Stimulated activated CD4-positive, alpha-beta T cell treated with anti-CD3 and anti-CD28 coated beads, Interleukin-15, amount 100 ng/mL, for 1 hour (primary cell): Measurements from ENCODE around the gene ST6GALNAC6.

Source experiments
- DNase-seq, 2 donors: peaks; one replicate each; pipeline ENCODE4 v3.0.0-alpha.2; 2020; ENCODE audit warnings: low read depth in 1 of 2, low spot score in 1 of 2

Gene ST6GALNAC6, protein sequence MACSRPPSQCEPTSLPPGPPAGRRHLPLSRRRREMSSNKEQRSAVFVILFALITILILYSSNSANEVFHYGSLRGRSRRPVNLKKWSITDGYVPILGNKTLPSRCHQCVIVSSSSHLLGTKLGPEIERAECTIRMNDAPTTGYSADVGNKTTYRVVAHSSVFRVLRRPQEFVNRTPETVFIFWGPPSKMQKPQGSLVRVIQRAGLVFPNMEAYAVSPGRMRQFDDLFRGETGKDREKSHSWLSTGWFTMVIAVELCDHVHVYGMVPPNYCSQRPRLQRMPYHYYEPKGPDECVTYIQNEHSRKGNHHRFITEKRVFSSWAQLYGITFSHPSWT

DNA sequence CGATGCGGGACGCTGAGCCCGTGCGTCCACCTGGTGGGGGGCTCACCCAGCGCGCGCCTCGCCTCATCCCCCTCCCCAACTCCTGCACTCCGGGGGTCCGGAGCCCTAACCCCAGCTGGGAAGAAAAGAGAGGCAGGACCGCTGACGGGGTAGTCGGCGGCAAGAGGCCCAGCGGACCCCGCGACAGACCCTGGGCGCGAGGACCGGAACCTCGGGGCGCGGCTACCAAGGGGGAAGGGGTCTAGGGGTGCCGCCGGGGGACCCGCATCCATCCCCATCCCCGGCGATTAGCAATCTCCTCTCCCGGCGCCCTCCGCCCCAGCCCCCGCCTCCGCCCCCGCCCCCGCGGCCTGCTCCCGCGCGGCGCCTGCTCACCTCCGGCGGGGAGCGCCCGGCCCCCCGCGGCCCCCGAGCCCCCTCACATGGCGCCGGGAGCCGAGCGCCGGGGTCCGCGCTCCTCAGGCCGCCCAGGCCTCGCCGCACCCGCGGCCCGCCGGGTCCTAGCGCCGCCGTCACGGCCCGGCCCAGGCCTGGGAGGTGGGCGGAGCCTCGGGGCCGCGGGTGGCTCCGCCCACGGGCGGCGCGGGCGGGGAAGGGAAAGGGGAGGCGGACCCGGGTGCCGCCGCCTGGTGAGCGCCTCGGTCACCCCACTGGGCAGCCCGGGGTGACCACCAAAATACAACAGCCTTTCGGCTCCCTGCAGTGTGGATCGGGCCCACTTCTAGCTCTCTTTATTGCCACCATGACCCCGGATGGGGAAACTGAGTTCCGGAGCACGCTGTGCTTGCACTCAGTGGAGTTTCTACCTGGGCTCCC, at the start of gene ST6GALNAC6:
Gene ST6GALNAC6, minus strand, starts transcription at position 476 of the 816 bp plus-strand sequence. CDS start 1,622 bp downstream, outside the sequence.
- peak; percentile 46 to 73 for DNase-seq

DNA sequence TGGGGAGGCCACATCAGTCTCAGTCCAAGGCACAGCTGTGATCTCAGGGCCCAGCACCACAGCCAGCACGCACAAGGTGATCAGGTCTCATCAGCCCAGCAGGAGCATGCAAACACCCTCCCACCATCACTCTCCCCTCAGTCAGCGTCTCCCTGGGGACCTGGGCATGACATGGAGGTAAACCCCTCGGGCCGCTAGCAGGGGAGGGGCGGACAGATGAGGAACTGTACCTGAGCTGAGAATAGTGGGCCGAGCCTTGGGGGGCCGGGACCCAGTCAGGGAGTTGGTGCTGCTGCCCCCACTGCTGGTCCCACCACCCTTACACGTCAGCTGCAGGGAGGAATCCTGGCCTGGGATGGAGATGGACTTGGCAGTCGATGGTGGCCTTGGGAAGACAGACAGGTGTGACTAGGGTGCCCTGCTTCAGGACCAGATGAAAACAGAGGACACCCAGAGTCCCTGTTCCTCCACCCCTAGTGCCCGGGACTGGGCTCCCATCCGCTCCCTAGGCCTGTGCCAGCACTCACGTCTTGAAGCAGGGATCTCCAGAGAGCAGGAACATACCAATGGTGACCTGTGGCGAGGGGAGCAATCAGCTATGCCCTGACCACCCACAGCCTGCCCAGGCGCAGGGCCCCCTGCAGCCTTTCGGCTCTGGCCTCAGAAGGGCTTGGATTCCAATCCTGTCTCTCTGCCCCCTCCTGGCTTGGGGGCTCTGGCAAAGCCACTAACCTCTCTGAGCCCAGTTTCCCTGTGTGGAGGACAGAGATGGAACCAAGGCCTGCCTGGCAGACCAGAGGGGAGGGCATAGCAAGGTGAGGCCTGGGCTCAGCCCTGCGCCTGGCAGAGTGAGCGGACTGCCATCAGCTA, 48.7 kb upstream of the ST6GALNAC6 start:
- no peak for DNase-seq

DNA sequence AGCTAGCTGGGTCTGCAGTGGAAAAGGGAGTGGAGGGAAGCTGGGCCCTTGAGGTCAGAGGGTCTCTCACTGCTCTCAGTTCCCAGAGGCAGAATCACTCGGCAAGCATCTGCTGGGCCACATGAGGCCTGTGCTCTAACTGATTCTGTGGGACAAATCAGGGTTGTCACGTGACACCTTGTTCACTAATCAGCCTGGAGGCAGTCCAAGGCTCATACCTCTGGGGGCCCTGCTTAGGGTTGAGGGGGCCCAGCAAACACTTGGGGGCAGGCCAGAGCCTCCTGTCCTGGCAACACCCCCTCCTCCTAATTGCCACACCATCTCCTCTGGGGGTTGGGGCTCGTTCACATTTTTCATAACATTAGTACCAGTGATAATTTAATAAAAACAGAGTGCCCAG, 47.3 kb upstream of the ST6GALNAC6 start:
- no peak for DNase-seq

DNA sequence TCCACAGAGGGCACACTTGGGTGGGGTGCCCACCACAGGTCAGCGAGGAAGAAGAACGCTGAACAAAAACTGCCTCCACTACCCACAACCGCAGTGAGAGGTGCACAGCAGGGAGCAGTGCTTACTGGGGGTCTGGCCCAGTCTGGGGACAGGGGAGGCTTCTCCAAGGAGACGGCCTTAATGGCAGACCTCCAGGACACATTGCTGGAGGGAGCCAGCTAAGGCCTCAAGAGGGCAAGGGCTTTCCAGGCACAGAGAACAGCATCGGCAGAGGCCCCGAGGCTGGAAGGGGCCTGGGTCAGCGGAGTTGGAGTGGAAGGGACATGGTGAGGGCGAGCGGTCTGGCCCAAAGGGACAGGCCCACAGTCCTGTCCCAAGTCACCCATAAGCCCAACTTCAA, 46.5 kb upstream of the ST6GALNAC6 start:
- no peak for DNase-seq

DNA sequence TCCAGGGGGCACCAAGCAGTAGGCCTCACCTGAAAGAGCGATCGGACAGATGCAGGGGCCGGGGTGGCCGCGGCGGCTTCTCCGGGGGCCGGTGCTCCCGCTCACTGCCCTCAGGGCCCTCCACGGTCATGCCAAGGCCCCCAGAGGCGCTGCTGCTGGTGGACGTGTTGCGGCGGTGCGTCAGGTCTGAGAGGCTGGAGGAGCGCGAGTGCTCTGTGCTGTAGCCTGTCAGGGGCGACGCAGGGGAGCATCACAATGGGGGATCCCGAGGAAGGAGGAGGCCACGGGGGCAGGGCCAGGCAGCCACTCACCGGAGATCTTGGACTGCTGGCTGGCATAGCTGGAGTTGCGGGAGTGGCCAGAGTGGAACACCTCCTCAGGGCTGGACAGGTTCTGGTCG, 45.9 kb upstream of the ST6GALNAC6 start:
- no peak for DNase-seq

DNA sequence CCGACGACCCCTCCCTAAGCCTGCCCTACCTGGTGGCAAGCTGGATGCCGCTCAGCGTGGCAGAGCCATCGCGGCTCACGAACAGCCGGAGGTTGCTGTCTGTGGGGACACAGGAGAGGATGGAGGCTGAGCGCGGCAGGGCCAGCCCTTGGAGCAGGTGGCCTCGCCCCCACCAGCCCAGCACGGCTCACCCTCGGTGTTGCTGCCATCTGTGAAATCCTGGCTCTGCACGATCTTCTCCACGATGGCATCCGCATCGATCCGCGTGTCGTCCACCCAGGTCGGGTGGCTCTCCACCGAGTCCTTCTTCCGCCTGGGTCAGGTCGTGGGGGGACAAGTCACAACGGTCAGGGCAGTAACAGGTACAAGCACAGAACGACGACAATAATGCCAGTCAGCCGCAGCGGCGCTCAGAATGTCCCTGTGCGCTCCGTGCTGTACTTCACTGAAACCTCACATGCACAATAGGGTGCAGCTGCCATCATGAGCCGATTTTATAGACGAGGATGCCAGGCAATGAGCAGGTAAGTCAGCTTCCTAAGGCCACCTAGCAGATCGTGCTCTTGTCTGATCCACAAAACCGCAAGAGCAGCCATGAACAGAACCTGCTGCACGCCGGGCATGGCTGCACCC, 45.3 kb upstream of the ST6GALNAC6 start:
- DNase-seq: no peak

DNA sequence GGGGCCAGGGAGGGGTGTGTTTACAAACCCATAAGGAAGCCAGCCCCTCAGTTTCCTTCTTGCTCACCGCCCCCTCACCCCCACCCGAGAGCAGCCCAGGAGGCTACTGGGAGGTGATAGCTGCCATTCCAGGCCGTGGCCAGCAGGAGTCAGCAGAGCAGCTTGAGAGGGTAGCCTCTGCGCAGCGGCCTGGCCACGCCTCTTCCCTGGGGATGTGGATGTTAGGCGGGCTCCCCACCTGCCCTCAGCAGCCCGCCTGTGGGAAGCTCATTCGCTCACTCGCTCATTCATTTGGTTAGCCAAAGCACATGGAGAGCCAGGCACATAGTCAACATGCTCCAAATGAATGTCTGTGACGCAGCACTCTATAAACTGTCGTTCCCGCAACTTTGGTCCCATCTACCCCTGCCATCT, 44.3 kb upstream of the ST6GALNAC6 start:
- peak; percentile 46 to 70 for DNase-seq

DNA sequence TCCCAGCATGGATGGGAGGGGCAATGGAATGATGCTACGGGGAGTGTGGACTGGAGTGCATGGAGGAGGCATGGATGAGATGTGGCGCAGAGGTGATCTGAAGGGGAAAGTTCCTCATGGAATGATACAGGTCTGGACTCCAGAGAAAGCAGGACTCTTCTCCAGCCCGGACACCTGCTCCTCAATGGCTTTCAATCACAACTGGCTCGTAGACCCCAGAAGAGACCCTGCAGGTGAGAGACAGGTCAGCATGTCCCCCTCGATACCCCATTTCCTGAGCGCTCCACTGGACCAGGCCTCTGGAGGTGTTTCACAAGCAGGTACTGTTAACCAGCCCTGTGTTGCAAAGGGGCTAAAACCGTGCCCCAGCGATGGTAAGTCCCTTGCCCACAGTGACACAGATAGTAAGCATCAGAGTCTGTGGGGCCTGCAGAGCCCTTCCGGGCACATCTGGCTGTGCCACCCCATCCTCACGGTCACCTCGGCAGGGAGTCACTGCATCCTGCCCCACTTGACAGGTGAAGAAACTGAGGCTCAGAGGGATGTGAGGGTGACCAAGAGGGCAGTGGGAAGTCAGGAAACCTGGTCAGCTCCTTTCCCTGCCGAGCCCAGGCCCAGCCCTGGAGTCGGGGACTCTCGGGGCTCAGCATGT, 43.7 kb upstream of the ST6GALNAC6 start:
- no peak for DNase-seq

DNA sequence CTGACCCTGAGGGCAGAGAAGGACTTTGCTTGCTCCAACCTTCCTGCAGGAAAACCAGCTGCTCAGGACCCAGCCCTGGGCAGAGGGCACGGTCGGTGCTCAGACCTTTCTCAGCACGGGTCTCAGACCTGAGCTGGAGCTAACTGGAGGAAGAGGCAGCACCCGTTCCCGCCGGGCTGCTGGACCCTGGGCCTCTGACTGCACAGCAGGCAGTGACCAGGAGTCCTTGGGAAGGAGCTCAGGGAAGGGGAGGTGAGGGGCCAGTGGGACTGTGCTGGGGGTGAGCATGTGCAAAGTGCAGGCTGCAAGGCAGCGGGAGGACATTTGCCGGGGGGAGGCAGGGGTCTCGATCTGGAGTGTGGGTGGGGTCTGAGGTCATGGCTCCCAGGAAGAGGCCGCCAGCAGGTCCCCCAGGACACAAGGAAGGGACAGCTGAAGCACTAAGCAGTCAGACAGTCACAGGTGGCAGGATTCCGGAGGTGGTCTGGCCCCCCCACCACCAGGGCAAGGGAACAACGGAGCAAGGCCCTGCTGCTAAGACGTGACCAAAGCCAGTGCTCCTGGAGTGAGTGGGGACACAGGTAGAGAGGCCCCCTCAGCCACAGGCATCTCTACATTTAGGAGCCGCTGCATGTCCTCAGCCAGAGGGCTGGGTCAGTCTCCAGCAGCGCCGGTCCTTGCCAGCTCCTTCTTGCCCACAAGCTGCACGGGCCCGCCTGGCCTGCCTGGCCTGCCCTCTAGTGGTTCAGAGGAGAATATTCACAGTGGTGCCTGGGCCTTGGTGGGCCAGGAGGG, 43.0 kb upstream of the ST6GALNAC6 start:
- DNase-seq: no peak

DNA sequence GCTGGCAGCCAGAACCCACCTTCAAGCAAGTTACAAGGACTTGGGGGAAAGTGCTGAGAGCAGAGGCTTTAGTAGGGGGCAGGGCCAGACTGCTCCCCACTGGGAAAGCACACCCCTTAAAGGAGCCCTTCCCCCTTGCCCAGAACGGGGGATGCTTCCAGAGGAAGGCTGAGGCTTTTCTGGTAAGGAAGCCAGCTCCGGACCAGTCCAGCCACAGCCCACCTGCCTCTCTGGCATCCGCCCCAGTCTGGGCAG, 42.5 kb upstream of the ST6GALNAC6 start:
- DNase-seq: no peak

DNA sequence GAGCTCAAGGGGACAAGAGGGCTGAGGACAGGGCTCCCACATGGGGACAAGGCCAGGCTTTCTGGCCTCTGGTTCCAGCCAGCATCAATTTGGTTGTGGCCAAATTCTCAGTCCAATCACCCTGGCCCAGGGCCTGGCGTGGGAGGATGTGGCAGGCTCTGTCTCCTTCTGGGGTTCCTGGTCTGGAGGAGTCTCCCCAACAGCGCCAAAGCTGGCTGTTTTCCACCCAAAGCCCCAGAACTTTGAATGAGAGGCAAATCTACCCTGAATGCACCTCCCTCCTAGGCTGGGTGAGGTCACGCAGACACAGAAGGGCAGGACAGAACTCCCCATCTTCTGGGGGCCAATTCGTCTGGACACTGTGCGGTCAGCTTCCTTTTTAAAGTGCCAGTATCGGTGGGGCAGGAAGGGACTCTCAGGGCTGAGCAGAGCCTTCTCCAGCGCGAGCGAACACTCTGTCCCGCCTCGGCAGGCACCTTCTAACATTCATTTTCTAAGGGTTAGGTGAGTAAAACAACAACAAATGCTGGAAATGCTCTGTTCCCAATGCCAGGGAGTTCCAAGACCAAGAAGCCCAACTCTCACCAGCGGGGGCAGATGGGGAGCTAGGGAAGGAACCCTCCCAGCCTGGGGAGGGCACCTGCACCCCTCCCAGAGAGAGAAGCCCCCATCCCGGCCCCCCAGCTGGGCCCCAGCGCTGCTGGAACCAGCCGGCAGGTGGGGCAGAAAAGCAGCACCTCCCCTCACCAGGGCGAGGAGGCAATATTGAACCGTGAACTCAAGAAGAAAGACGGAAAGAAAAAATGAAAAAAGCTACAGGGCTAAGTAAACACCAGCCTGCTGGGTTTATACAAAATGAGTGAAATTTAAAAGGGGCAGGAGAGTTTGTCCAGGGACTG, 41.9 kb upstream of the ST6GALNAC6 start:
- DNase-seq: no peak

DNA sequence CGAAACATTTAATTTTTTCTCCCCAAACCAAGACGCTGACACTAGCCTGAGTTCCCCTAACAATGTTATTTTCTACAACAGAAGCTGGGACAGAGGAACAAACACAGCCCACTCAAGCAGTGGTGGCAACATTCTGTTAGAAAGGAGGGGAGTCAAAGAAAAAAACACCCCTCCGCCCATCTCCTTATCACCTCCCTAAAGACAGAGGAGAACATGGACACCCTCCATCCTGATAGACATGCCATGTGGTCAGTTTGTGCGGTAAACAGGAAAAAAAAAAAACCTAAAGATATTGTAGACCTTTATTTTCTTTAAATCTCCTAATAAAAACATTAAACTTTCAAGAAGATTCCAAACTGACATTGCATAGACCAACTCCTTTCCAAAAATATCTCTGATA, 41.2 kb upstream of the ST6GALNAC6 start:
- DNase-seq: no peak

DNA sequence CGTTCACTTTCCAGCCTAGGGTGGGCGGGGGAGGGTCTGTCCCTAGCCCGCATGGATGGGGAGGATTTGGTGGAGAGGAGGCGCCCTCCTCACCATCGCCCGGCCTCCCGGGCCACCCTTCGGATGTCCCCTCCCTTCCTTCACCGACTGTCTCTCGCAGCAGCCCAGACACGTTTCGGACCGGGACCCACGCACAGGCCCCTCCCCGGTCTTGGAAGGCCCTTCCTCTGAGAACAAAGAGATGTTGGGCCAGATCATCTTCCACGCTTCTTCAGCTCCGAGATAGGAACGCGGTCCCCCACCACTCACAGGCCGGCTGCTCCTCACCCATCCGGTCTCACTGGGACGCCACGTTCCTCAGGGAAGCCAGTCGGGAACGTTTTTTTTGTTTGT, 38.9 kb upstream of the ST6GALNAC6 start:
- no peak for DNase-seq

DNA sequence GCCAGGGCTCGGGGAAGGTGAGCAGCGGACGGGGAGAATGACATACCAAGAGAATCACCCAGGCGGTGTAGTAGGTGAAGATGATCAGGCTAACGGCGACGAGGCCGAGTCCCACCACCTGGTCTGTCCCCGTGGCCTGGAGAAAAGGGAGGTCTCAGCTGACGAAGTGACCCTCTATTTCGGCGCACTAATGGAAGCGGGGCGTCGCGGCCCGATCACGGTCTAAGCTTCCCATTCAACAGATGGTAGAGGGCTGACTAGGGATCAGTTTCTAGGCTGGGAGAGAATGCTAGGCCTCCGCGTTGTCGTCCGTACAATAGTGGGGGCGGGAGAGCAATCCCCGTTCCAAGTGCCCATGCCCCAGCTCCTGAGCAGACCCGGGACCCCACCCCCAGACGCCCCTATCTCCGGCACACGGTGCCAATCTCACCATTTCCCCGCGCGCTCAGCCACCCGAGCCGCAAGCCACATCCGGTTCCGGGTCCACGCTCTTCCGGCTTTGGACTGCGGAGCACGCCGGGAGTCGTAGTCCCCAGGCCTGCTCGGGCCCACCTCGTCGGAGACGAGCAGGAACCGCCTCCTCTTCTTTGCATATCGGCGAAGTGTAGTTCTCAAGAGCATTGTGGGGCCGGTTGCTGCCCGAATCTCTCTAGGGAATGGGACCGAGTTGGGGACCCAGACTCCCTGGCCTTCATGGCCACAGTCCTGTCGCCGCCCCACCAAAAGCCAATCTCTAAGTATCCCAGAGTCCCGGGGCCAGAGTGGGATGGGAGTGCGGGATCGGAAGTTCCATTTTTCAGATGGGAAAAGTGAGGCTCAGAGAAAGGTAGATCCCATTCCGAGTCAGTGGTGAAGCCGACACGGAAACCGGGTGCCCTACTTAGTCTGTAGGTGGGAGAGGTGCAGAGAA, 38.2 kb upstream of the ST6GALNAC6 start, which contains the start of gene DPM2:
Gene DPM2, minus strand, starts transcription at position 467 of the 910 bp plus-strand sequence. Its CDS starts 34 bp downstream, at position 433.
- peak; percentile 59 to 74 for DNase-seq

DNA sequence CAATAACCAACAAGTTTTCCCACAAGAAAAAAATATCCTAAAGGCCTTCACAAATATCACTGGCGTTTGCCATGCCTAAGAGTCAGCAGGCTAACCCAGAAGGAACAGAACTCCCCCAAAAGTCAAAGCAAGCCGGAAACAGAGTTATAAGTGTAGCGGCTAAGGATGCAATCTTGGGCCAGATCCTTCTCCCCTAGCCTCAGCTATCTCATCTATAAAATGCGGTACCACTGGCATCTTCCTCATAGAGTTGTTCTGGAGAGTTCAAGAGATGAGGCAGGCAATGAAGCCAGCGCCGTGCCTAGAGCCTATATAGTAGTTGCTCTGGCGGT, 37.6 kb upstream of the ST6GALNAC6 start:
- DNase-seq: no peak

DNA sequence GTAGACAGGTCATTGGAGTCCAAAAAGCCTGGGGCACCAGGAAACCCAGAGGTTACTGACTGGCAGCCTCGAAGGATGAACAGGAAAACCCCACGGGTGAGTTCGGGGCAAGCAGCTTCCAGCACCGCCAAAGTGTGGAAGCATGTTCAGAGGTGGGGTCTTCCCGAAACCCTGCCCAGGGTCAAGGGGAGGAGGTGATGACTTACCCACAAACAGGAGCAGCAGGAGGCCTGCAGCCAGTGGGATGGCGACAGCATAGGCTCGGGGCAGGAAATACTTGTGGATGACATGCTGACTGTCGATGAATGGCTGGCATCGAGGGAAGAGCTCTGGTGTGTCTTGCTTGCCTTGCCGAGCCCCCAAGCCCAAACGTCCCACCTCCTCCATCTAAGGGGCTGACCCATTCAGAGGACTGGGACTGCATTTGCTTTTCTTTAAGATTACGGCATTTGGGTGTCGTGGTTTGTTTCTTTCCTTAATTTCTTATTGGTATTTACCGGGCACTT, 37.0 kb upstream of the ST6GALNAC6 start:
- no peak for DNase-seq

DNA sequence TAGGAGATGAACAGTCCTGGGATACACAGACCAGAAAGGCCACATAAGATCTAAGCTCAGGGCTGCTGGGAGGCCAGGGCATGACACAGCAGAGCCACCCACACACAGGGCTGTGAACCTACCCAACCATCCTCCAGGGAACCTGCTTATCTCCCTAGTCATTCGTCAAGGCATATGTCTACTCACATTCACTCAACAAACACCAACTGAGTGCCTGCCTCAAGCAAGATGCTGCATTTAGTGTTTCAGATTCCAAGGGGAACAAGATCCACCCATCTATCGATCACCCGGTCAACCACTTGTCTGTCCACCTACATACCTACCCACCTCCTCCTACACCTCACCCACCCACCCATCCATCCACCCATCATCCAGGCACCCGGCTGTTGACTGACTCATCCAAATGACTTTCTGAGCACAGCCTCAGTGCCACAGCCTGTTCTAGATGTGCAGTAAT, 36.4 kb upstream of the ST6GALNAC6 start:
- DNase-seq: no peak

DNA sequence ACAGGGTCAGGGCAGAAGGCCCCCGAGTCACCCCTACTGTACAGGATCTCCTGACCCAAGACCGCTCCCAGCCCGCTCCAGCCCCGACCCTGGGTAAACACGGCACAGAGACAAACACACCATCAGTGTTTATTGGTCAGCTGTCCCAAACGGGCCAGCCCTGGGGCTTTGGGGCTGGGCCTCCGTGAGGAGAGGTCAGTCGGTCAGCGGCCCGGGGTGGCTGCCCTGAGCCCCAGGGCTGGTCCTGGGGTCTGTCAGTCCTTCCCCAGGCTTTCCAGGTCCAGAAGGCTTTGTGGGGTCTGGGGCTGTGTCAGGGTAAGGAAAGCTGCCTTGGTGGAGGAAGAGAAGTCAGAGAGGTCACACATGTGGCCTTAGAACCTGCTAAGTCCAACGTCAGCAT, 35.6 kb upstream of the ST6GALNAC6 start:
- no peak for DNase-seq
